ENCODE data around the gene POLR1E. TPM values are rescaled to one million over a fixed set of nuclear protein-coding genes. Genes with fewer than 3 reads are reported as not detected.

Gene POLR1E
- total RNA-seq, 1 experiment from 2014 or later: 60.9 TPM

DNA sequence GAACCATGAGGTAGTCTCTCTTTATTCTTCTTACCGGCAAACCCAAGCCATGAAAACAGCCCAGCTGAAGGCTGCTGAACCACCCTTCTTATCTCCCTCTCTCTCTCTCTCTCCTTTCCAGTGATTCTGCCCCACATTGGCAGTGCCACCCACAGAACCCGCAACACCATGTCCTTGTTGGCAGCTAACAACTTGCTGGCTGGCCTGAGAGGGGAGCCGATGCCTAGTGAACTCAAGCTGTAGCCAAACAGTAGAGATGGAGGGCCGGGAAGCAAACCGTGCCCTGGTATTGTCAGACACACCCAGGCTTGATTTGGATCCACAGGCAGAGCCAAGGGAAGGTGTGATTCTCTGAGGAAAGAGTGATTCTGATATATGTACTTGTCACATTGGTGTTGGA, 49.2 kb upstream of the POLR1E start:
- ChIA-PET POLR2A (no interaction called here), CTCF (no interaction called here), RAD21 (ENCODE audit: low non-redundant PET in 1 of 2, low total read pairs in 2 of 2, uncharacterized antibody in 2 of 2, unreplicated experiment in 2 of 2) (no interaction called here)
- H3K4me2 ChIP-seq (ENCODE audit: low read length): no peak overlapping the region
- no peaks in the 10 kb centered on the region for H3K9me2 ChIP-seq (ENCODE audit: insufficient read depth)
- H3K27me3 ChIP-seq (ENCODE audit: insufficient read depth, low read length): no peaks in the 10 kb centered on the region
- no peak for DNase-seq (ENCODE audit: low read depth, low spot score)
- no peak overlapping the region for H3K27ac ChIP-seq (ENCODE audit: low read depth, low read length)
- no TSS peak for BruUV-seq (replicated peaks)
- no peak overlapping the region for H2AFZ ChIP-seq (ENCODE audit: low read depth, low read length, poor library complexity, severe bottlenecking)
- peaks cover 41 to 81% of the 10 kb centered on the region in 2 experiments for H3K36me3 ChIP-seq (ENCODE audit: control insufficient read depth in 1 of 2, insufficient read depth in 2 of 2, low read length in 2 of 2)
- H3K79me2 ChIP-seq (ENCODE audit: insufficient read depth, low read length): peaks cover 74% of the 10 kb centered on the region
- H3K9me3 ChIP-seq (ENCODE audit: control insufficient read depth in 1 of 2, insufficient read depth in 1 of 2, low read depth in 1 of 2, low read length in 2 of 2): no peaks in the 10 kb centered on the region
- H3K4me1 ChIP-seq (ENCODE audit: control insufficient read depth in 1 of 2, insufficient read depth in 2 of 2, low read length in 2 of 2): no peaks in the 10 kb centered on the region
- H3K4me3 ChIP-seq (replicated peaks in 1 of 2; ENCODE audit: low read depth in 1 of 2, low read length in 2 of 2): no peak overlapping the region
- H3K9ac ChIP-seq (ENCODE audit: low read length): no peak overlapping the region
- ATAC-seq: no peak
- peaks cover 16% of the 10 kb centered on the region; the same call in 1 of the 2 replicates for H4K20me1 ChIP-seq (ENCODE audit: insufficient read depth)
- intact Hi-C loops (cut with micrococcal nuclease): no loop called here
- TF ChIP-seq ZBTB33 (IDR thresholded peaks at IDR 0.05; ENCODE audit: extremely low read depth, insufficient replicate concordance, low read length) (no peak), ELF1 (IDR thresholded peaks at IDR 0.05; ENCODE audit: borderline replicate concordance, low read depth) (no peak), EGR1 (IDR thresholded peaks at IDR 0.05; ENCODE audit: low read depth) (no peak), POLR2AphosphoS5 (IDR thresholded peaks at IDR 0.05; ENCODE audit: low read depth, low read length) (no peak), RAD21 (IDR thresholded peaks at IDR 0.05; ENCODE audit: low read depth) (no peak), SRF (IDR thresholded peaks at IDR 0.05; ENCODE audit: low read depth) (no peak), ZFX (IDR thresholded peaks at IDR 0.05) (no peak), TCF7L2 (IDR thresholded peaks at IDR 0.05; ENCODE audit: borderline replicate concordance, extremely low read depth, insufficient read depth, insufficient read length) (no peak)
- TF ChIP-seq, protein P1, sequence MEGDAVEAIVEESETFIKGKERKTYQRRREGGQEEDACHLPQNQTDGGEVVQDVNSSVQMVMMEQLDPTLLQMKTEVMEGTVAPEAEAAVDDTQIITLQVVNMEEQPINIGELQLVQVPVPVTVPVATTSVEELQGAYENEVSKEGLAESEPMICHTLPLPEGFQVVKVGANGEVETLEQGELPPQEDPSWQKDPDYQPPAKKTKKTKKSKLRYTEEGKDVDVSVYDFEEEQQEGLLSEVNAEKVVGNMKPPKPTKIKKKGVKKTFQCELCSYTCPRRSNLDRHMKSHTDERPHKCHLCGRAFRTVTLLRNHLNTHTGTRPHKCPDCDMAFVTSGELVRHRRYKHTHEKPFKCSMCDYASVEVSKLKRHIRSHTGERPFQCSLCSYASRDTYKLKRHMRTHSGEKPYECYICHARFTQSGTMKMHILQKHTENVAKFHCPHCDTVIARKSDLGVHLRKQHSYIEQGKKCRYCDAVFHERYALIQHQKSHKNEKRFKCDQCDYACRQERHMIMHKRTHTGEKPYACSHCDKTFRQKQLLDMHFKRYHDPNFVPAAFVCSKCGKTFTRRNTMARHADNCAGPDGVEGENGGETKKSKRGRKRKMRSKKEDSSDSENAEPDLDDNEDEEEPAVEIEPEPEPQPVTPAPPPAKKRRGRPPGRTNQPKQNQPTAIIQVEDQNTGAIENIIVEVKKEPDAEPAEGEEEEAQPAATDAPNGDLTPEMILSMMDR (IDR thresholded peaks at IDR 0.05 in 2 of 3, conservative IDR thresholded peaks at IDR 0.05 in 1 of 3; ENCODE audit: borderline replicate concordance in 1 of 3, insufficient read depth in 1 of 3, low read depth in 2 of 3, low read length in 2 of 3): no peak
